Measurements from ENCODE around the gene NUP210.

DNA sequence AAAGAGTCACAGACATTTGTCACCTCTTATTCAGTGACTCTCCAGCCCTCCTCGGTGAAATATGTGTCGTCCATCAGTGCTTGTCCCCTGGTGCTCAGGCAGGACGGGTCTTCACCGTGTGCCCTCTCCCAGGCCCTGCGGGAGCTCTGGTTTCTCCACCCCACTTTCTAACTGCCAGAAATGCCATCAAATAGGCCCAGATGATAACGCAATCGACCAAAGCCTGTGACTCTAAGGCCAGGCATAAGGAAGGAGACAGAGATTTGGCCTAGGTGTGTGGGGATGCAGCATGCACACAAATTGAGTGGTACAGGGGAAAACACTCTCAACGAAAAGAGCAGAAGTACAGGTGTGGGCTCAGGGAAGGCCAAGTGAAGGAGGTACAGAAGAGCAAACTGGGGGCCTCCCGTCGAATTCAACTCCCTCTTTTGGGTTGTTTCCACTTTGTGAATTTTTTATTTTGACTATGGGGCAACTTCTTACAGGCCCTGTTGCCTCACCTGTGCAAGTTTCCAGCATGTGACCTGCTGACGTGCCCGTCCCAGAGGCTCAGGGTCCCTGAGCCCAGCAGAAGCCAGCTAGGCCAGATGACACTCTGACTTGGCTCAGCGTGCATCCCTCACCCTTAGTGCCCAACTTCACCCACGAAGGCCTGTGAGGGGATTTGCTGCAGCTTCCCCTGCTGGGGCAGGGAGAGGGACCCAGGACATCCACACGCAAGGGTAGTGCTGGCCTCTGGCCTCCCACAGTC lies 4.7 kb downstream of the NUP210 start:
- TF ChIP-seq, protein P1, sequence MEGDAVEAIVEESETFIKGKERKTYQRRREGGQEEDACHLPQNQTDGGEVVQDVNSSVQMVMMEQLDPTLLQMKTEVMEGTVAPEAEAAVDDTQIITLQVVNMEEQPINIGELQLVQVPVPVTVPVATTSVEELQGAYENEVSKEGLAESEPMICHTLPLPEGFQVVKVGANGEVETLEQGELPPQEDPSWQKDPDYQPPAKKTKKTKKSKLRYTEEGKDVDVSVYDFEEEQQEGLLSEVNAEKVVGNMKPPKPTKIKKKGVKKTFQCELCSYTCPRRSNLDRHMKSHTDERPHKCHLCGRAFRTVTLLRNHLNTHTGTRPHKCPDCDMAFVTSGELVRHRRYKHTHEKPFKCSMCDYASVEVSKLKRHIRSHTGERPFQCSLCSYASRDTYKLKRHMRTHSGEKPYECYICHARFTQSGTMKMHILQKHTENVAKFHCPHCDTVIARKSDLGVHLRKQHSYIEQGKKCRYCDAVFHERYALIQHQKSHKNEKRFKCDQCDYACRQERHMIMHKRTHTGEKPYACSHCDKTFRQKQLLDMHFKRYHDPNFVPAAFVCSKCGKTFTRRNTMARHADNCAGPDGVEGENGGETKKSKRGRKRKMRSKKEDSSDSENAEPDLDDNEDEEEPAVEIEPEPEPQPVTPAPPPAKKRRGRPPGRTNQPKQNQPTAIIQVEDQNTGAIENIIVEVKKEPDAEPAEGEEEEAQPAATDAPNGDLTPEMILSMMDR (IDR thresholded peaks at IDR 0.05): no peak
- TF ChIP-seq POLR2A (IDR thresholded peaks at IDR 0.05): no peak
